NCI-H187 treated with DMSO at 0.1 percent for 48 hours (cell line): ENCODE measurements around the gene FCRLA.
"Not testable (repeated sequence)": the region's sequence is repeated elsewhere in the genome, so short reads cannot be mapped to it uniquely, and the experiment has no call there.

Experiments used
- DNase-seq: peaks from one replicate; lab custom pipeline; 2025; lab: John Stamatoyannopoulos, UW

FCRLA gene

GRCh38 chr1:161706482-161707347, at the start of gene FCRLA:
TSS of gene FCRLA (plus strand) at chr1:161707229. CDS start at chr1:161707265, 36 bp downstream.
- DNase-seq, result no peak

DNA sequence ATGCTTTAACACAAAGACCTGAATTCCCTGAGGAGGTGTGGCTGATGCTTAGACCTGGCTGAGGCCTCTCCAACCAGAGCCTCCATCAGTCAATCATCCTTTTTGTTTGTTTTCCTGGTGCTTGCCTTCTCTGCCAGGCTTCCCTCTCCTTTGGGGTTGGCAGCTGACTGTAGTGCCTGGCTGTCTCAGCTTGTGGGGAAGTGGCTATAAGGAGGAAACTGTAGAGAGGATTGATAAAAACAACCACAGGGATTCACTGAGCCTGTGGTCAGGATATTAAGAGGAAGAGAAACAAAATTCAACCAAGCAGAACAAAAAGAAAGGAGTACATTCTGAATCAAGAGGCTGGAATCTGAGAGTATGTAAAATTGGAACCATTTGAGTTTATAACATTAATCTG, 48.5 kb upstream of the FCRLA start:
- DNase-seq, result not testable (repeated sequence)

GRCh38 chr1:161661660-161662311, 45.2 kb upstream of the FCRLA start:
- not testable (repeated sequence) for DNase-seq

- not testable (repeated sequence) for DNase-seq
These were observed 44.2 kb upstream of the FCRLA start, which contains the start of gene FCGR2B for GRCh38 chr1:161662684-161663339. TSS of gene FCGR2B (plus strand) at chr1:161663143. CDS start at chr1:161663242, 99 bp downstream.

DNA sequence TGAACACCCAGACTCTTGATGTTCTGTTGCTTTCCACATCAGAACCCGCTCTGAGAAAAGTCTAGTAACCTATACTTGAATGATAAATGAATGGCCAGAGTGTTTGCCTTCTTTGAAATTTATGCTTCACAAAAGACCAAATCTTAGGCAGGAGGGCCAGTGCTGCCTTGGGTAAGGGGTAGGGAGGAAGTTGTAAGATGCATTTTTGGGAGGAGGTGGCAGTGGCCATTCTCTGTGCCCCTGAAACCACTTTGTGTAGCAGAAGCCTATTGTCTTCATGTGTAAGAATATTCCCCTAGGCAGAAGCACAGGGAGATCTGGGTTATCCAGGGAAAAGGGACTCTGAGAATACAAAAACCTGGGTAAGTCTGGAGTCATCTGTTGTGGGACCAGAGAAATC, 43.5 kb upstream of the FCRLA start:
- not testable (repeated sequence) for DNase-seq

DNA sequence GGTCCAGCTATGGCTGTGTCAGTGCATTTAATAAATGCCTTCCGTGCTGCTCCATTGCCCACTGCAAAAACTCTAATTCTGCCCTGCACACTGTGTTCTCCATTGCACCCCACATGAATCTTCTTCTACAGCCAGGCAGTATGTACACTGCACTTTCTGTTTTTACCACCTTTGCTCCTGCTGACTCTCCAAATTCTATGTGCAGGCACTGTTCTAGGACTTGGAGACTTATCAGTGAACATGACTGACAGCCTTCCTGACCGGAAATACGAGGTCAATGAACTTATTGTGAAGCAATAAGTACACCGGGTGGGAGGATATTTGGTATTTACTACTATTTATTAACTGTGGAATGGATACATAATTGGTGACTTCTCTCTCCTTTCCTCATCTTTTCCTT, 42.3 kb upstream of the FCRLA start:
- DNase-seq, result not testable (repeated sequence)

DNA sequence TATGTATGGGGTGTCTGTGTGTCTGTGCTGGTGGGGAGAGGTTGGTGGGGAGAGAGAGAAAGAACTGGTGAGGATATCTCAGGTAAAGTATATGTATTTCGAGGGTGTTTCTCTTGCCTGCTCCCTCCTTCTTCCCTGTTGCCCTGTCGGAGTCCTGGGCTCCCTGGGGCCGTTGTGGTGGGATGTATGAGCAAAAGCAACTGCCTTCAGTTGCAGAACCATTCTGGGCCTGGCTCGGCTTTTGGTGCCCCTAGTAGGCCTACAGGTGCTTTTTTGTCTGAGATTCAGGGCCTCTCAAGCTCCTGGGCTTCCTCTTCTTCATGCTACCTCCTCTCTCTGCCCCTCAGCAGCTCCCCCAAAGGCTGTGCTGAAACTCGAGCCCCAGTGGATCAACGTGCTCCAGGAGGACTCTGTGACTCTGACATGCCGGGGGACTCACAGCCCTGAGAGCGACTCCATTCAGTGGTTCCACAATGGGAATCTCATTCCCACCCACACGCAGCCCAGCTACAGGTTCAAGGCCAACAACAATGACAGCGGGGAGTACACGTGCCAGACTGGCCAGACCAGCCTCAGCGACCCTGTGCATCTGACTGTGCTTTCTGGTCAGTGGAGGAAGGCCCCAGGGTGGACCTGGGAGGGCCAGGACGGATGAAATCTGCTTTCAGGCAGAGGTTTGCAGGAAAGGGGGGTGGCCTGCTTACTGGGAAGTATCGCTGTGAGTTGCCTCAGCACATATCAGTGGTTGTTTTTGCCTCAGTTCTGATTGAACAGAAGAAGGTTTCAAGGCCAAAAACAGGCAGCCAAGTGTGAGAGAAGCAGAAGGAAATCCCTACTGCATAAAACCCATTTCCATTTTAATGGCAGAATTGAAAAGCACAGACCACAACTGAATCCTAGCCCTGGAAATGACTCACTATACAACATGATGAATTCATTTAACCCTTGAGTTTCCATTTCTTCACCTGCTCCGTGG, 35.7 kb upstream of the FCRLA start:
- DNase-seq, result not testable (repeated sequence)

- DNase-seq, result not testable (repeated sequence)
These were observed 33.6 kb upstream of the FCRLA start for GRCh38 chr1:161673437-161673836.

- DNase-seq, result not testable (repeated sequence)
These were observed 32.6 kb upstream of the FCRLA start for GRCh38 chr1:161674447-161674846.

DNA sequence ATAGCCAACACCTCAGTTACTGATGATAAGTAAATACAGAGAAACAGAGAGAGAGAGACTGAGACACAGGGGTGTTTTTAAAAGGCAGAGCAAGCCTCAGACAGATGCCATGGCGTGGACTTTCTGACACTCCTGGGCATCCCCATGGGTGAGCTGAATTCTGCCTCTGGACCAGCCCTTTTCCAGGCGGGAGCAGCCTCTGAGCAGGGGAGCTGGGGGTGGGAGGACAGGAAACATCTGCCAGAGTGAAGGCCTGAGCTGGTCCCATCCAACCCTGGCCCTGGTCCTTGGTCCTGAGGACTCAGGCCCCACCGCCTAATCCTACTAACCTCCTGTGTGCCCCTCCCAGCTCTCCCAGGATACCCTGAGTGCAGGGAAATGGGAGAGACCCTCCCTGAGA, 32.1 kb upstream of the FCRLA start:
- not testable (repeated sequence) for DNase-seq

DNA sequence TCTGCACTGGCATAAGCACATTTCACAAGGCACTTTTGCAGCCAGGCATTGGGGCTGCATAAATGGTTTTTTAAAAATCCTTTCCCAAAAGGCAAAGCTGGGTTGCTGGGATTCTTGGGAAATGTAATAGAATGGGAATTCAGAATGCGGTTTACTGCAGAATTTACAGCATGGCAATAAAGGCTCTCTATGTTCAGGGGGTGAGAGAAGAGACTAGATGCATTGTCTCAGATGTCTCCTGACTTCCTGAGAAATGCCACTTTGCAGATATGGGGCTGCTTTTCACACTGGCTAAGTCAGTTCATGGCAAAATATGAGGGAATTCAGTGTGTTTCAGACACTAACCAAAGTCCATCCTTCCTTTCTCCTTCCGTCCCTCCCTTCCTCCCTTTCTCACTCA, 30.6 kb upstream of the FCRLA start:
- no peak for DNase-seq

DNA sequence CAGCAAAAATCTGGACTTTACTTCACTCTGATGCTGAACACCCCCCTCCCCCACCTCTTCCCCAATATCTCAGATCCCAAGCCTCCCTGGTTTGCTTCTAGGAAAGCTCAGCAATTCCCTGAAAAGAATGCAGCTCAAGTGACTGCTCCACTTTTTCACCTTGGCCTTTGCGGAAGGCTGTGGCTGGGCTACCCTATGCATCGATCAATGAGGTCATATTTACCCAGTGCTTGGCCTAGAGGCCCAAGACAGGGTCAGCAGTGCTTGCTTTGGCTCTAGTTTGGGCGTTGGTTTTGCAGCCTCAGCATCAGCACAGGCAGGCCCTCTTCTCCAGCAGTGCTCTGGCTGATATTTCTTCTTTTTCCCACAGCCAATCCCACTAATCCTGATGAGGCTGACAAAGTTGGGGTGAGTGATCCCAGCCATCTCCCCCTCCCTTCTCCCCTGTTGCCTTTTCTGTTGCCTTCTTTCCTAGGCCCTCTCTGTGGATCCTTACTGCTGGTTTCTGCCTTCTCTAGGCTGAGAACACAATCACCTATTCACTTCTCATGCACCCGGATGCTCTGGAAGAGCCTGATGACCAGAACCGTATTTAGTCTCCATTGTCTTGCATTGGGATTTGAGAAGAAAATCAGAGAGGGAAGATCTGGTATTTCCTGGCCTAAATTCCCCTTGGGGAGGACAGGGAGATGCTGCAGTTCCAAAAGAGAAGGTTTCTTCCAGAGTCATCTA, 29.9 kb upstream of the FCRLA start:
- no peak for DNase-seq

DNA sequence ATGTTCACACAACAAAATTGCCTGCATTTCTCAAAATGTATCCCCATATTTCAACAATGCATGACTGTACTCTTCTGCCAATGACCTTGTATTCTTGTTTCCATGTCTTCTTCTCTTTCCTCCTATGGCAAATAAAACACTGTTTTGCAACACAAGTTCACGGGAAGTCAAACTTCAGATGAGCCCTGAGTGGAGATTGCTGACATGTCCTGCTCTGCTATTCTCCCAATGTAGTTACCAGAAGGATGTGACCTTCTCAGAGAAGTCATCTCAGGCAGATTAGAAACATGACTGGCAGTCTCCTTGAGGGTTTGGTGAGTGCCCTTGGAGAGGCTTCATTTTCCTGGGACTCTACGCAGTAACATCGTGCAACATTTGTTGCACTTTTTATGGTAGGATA, 28.5 kb upstream of the FCRLA start:
- no peak for DNase-seq

DNA sequence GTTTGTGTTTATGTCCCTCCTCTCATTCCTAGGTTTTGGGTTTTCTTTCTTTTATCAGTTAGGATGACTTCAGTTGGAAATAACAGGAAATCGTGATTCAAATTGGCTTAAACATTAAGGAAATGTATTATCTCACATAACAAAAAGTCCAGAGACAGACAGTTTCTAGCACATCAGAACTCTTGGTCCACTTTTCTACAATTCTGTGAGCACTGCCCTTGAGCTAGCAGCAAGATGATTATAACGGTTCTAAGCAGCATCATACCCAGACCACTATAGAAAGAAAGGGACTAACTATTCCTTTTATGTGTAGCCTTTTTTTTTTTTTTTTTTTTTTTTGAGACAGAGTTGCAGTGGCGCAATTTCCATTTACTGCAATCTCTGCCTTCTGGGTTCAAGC, 25.1 kb upstream of the FCRLA start:
- DNase-seq, result no peak

- no peak for DNase-seq
These were observed 18.1 kb upstream of the FCRLA start for GRCh38 chr1:161688946-161689345.

GRCh38 chr1:161691846-161692245, 15.2 kb upstream of the FCRLA start:
- no peak for DNase-seq

- not testable (repeated sequence) for DNase-seq
These were observed 13.9 kb upstream of the FCRLA start for GRCh38 chr1:161693020-161693712.

DNA sequence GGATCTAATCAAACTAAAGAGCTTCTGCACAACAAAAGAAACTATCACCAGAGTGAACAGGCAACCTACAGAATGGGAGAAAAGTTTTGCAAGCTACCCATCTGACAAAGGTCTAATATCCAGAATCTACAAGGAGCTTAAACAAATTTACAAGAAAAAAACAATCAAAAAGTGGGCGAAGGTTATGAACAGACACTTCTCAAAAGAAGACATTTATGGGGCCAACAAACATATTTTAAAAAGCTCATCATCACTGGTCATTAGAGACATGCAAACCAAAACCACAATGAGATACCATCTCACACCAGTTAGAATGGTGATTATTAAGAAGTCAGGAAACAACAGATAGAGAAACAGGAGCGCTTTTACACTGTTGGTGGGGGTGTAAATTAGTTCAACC, 8.7 kb upstream of the FCRLA start:
- not testable (repeated sequence) for DNase-seq

DNA sequence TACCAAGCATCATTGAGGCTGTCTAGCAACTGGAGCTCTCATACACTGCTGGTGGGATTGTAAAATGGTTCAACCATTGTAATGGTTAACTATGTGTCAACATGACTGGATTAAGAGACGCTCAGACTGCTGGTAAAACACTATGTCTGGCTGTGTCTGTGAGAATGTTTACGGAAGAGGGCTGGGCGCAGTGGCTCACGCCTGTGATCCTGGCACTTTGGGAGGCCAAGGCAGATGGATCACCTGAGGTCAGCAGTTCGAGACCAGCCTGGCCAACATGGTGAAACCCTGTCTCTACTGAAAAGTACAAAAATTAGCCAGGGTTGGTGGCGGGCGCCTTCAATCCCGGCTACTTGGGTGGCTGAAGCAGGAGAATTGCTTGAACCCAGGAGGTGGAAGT, 4.8 kb upstream of the FCRLA start:
- no peak for DNase-seq

DNA sequence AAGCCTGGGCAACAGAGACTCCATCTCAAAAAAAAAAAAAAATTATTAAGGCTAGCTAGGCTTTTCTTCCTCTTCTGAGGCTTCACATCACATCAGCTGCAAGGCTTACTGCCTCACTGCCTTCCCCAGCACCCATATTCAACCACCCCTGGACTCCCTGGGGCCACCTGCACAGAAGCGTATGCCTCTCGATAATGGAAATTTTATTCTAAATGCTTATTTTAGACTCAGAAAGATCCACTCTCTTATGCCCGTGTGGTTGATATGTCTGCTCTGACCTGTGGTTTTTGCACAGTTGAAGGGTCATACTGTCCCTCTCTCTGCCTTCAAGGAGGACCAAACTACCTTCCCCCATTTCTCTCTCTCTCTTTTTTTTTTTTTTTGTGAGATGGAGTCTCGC, 1.5 kb upstream of the FCRLA start:
- DNase-seq, result no peak
